Fibroblast of skin of back (primary cell): ENCODE measurements around the gene SLC27A2.

ENCODE experiments used
- DNase-seq: peaks from one replicate; pipeline ENCODE4 v3.0.0-alpha.2; 2013

SLC27A2 gene

DNA sequence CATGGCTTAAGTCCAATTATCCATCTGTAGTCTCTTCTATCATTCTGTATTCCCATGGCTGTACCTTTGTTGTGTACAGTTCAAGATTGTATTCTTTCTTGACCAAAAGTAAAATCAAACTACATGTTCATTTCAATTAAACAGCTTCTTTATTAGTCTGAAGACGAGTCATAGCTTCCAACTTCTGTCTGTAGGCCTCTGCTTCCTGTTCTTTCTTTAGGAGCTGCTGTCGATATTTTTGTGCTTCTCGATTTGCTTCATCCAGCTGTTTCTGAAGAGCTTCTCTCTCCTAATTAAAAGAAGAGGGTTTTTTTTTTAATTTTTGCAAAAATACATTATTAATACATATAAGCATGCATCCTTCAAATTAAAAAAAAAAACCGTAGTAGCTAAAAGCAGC lies 96.5 kb downstream of the SLC27A2 start:
- no peak for DNase-seq

DNA sequence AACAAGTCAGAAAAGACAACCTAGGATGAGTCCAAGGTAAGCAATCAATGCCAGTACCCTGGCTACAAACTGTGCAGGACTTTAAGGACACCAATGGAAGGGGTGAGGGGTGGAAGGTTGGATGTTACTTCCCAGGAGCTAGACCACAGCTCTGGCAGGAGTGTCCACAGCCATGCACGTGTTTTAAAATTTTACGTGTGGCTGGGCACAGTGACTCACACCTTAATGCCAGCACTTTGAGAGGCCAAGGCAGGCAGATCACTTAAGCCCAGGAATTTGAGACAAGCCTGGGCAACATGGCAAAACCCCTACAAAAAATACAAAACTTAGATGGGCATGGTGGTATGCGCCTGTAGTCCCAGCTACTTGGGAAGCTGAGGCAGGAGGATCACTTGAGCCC lies 98.3 kb downstream of the SLC27A2 start:
- no peak for DNase-seq

DNA sequence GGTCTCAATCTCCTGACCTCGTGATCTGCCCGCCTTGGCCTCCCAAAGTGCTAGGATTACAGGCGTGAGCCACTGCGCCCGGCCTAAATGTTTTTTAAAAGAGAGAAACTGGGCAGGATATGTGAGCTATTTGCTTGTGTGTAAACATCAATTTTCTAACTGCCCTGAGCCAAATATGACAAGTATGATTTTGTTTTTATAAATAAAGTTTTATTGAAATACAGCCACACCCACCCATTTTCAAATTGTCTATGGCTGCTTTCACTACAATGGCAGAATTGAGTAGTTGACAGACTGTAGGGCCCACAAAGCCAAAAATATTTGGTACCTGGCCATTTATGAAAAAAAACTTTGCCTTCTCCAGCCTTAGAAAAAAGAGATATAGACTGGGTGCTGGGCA lies 99.4 kb downstream of the SLC27A2 start:
- DNase-seq = no peak
